ENCODE results near the gene PRSS56.
A peak's percentile ranks its signal among the peaks of the same experiment; 100 is the strongest.

PRSS56 gene

DNA sequence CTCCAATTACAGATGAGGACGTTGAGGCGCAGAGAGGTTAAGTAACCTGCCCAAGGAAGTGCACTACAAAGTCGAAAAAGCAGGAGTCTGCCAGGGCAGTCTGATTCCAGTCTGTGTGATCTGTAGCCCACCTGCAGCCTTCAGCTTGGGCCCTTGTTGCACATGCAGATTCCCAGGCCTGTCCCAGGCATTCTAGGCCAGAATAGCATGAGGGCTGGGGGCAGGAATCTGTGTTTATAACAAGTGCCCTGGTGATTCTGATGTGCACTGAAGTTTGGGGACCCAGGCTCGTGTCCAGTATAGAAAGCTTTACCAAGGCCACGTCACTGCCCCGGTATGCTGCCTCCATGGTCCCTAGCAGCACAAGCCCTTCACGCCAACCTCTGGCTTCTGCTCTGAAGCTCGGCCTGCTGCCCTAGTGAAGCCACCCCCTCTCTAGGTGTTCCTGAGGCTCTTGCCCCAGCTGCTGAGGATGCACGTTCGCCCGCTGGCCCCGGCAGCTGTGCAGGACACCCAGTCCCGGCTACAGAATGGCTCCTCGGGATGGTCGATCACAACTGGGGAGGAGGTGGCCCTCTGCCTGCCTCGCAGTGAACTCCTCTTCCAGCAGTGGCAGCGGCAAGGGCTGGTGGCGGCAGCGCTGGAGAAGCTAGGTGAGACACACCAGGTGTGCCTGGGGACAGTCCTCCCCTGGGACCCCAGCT, 23.9 kb downstream of the PRSS56 start:
- H3K4me3 ChIP-seq (ENCODE audit: low read depth, low read length), result no peak overlapping the region
- TF ChIP-seq, protein P1, sequence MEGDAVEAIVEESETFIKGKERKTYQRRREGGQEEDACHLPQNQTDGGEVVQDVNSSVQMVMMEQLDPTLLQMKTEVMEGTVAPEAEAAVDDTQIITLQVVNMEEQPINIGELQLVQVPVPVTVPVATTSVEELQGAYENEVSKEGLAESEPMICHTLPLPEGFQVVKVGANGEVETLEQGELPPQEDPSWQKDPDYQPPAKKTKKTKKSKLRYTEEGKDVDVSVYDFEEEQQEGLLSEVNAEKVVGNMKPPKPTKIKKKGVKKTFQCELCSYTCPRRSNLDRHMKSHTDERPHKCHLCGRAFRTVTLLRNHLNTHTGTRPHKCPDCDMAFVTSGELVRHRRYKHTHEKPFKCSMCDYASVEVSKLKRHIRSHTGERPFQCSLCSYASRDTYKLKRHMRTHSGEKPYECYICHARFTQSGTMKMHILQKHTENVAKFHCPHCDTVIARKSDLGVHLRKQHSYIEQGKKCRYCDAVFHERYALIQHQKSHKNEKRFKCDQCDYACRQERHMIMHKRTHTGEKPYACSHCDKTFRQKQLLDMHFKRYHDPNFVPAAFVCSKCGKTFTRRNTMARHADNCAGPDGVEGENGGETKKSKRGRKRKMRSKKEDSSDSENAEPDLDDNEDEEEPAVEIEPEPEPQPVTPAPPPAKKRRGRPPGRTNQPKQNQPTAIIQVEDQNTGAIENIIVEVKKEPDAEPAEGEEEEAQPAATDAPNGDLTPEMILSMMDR (conservative IDR thresholded peaks at IDR 0.05; ENCODE audit: low read depth, low read length), result no peak
- no peak for DNase-seq (ENCODE audit: low read depth)

DNA sequence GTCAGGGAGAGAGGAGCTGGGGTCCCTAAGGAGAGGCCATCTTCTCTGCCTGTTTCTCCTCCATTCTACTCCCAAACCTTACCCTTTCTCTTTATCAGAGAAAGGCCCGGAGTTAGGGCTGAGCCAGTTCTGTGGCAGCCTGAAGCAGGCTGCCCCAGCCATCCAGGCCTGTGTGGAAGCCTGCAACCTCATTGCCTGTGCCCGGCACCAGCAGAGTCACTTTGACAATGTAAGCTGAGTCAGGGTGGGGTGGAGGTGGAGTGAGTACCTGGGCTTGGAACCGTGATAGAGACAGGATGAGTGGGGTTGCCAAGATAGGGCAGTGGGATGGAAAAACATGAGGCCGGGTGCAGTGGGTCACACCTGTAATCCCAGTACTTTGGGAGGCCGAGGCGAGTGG, 24.5 kb downstream of the PRSS56 start:
- H3K4me3 ChIP-seq (ENCODE audit: low read depth, low read length), result no peak overlapping the region
- no peak for DNase-seq (ENCODE audit: low read depth)
- TF ChIP-seq, protein P1 (conservative IDR thresholded peaks at IDR 0.05; ENCODE audit: low read depth, low read length), result no peak

GRCh38 chr2:232545511-232546375, 25.6 kb downstream of the PRSS56 start:
- TF ChIP-seq, protein P1 (conservative IDR thresholded peaks at IDR 0.05; ENCODE audit: low read depth, low read length), result no peak
- H3K4me3 ChIP-seq (ENCODE audit: low read depth, low read length), result no peak overlapping the region
- DNase-seq (ENCODE audit: low read depth), result no peak

DNA sequence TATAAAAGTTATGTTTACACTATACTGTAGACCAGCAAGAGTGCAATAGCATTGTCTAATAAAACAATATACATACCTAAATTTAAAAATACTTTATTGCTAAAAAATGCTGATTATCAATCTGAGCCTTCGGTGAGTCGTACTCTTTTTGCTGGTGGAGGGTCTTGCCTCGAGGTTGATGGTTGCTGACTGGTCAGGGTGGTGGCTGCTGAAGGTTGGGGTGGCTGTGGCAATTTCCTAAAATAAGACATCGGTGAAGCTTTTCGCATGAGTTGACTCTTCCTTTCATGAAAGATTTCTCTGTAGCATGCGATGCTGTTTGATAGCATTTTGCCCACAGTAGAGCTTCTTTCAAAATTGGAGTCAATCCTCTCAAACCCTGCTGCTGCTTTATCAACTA, 27.8 kb downstream of the PRSS56 start:
- no peak for DNase-seq (ENCODE audit: low read depth)

GRCh38 chr2:232549655-232550353, 29.6 kb downstream of the PRSS56 start:
- DNase-seq (ENCODE audit: low read depth), result peak; percentile 15
- TF ChIP-seq, protein P1 (conservative IDR thresholded peaks at IDR 0.05; ENCODE audit: low read depth, low read length), result no peak
- peak overlapping the region; percentile 92 for H3K4me3 ChIP-seq (ENCODE audit: low read depth, low read length)

More for the DNA sequence above, 27.8 kb downstream of the PRSS56 start:
- no peak overlapping the region for H3K4me3 ChIP-seq (ENCODE audit: low read depth, low read length)
- TF ChIP-seq, protein P1 (conservative IDR thresholded peaks at IDR 0.05; ENCODE audit: low read depth, low read length), result no peak

GRCh38 chr2:232550354-232551249, 30.4 kb downstream of the PRSS56 start, which contains the start of the genes EIF4E2 and TIGD1:
EIF4E2 (plus strand) TSS chr2:232550689; CDS start chr2:232550725, 36 bp downstream.
TIGD1 (minus strand) TSS chr2:232550557; CDS start chr2:232549882, 675 bp downstream.
- TF ChIP-seq, protein P1 (conservative IDR thresholded peaks at IDR 0.05; ENCODE audit: low read depth, low read length), result peak; percentile 44
- H3K4me3 ChIP-seq (ENCODE audit: low read depth, low read length), result peak within 1 kb of the TSS; percentile 92
- DNase-seq (ENCODE audit: low read depth), result peak; percentile 93

All from choroid plexus epithelial cell (primary cell).